Measurements from ENCODE around the gene IGFALS. TPM values are rescaled to one million over a fixed set of nuclear protein-coding genes. Genes with fewer than 3 reads are reported as not detected.

IGFALS gene
- 0.42 TPM for polyA plus RNA-seq (2012; ENCODE audit: insufficient read depth, insufficient read length, low read depth)

DNA sequence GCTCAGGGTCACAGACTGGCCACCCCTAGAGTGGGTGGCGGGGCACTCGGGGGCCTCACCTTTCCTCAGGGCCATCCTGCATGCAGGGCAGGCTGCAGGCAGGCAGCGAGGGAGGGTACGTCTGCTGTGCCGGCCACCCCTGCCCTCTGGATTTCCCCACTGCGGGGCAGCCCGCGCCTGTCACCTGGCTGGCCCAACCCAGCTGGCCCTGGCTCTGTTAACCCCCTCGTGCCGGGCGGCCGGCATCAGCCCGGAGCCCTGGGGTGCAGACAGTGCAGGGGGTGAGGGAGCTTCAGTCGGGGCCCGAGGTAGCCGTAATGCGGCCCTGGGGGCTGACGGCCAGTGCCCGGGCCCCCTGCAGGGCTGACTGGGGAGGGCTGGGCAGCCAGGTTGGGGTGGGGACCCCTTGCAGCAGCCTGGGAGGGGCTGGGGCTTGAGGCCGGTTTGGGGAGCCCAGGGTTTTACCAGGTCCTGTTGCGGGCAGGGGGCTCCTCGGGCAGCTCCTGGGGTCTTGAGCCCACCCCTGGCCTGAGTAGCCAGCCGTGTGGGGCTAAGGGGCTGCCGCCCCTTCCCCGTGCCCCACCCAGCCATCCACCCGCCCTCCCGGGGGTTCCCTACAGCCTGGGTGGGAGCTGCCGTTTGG lies at the start of gene IGFALS:
IGFALS (minus strand) TSS at position 128 of the 643 bp plus-strand sequence; CDS start at position 75, 53 bp downstream.
- TF ChIP-seq CTCF (IDR thresholded peaks at IDR 0.05; ENCODE audit: low read depth, low read length), result no peak
- DNase-seq, result no peak
- Histone ChIP-seq H3K27me3 (no peaks in the 10 kb centered on the region), H3K9me3 (peaks cover 6% of the 10 kb centered on the region), H3K4me3 (ENCODE audit: low read depth, low read length) (no peak within 1 kb of the TSS), H3K4me1 (no peaks in the 10 kb centered on the region), H3K36me3 (peaks cover 26% of the 10 kb centered on the region)

- Histone ChIP-seq H3K27me3 (no peaks in the 10 kb centered on the region), H3K4me3 (ENCODE audit: low read depth, low read length) (no peak overlapping the region), H3K4me1 (no peaks in the 10 kb centered on the region), H3K9me3 (no peaks in the 10 kb centered on the region), H3K36me3 (no peaks in the 10 kb centered on the region)
- TF ChIP-seq CTCF (IDR thresholded peaks at IDR 0.05; ENCODE audit: low read depth, low read length), result no peak
- no peak for DNase-seq
Observed at GRCh38 chr16:1839554-1839953, 46.0 kb upstream of the IGFALS start.

GRCh38 chr16:1834096-1834495 lies 40.6 kb upstream of the IGFALS start:
- H3K4me1 ChIP-seq, result peaks cover 2% of the 10 kb centered on the region; the same call in 1 of the 2 replicates
- H3K27me3 ChIP-seq, result no peaks in the 10 kb centered on the region
- no peaks in the 10 kb centered on the region for H3K9me3 ChIP-seq
- DNase-seq, result no peak
- TF ChIP-seq CTCF (IDR thresholded peaks at IDR 0.05; ENCODE audit: low read depth, low read length), result no peak
- H3K4me3 ChIP-seq (ENCODE audit: low read depth, low read length), result no peak overlapping the region
- peaks cover 7% of the 10 kb centered on the region for H3K36me3 ChIP-seq

GRCh38 chr16:1832838-1833454 lies 39.4 kb upstream of the IGFALS start:
- no peak overlapping the region for H3K4me3 ChIP-seq (ENCODE audit: low read depth, low read length)
- TF ChIP-seq CTCF (IDR thresholded peaks at IDR 0.05; ENCODE audit: low read depth, low read length), result no peak
- peaks cover 10% of the 10 kb centered on the region for H3K36me3 ChIP-seq
- no peaks in the 10 kb centered on the region for H3K27me3 ChIP-seq
- DNase-seq, result no peak
- H3K9me3 ChIP-seq, result no peaks in the 10 kb centered on the region
- H3K4me1 ChIP-seq, result peaks cover 2% of the 10 kb centered on the region; the same call in 1 of the 2 replicates

DNA sequence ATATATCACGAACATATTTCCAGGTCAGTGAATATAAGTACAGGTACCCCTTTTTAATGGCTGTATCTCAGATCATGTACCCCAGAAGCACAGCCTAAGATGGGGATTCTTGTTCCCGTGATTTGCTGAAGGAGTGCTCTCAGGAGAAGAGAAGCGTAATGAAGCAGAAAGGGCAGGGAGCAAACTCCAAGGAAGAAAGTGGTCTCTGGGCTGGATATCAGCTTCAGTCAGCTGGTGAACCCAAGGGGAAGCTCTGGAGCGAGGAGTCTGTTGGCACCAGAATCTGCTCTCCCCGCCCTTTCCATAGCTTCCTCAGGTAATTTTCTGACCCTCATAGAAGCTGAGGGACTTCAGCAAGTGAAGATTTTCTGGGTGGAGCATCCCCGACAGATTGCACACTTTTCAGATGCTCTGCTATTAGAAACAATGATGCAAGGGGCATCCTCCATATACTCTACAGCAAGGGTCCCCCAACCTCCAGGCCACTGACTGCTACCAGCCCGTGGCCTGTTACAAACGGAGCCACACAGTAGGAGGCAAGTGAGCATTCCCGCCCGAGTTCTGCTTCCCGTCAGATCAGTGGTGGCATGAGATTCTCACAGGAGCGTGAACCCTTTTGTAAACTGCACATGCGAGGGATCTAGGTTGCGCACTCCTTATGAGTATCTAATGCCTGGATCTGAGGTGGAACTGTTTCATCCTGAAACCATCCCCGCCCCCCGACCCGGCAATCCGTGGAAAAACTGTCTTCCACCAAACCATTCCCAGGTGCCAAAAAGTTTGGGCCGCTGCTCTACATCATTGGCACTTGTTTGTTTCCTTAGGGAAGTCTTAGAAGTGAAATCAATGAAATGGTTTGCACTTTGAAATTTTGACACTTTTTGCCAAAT lies 37.9 kb upstream of the IGFALS start:
- peaks cover 2% of the 10 kb centered on the region; the same call in 1 of the 2 replicates for H3K4me1 ChIP-seq
- TF ChIP-seq CTCF (IDR thresholded peaks at IDR 0.05; ENCODE audit: low read depth, low read length), result no peak
- H3K9me3 ChIP-seq, result no peaks in the 10 kb centered on the region
- H3K36me3 ChIP-seq, result peaks cover 10% of the 10 kb centered on the region
- no peaks in the 10 kb centered on the region for H3K27me3 ChIP-seq
- no peak overlapping the region for H3K4me3 ChIP-seq (ENCODE audit: low read depth, low read length)
- DNase-seq, result no peak
